ENCODE measurements around the gene GNAT3.

- TF ChIP-seq CTCF (conservative IDR thresholded peaks at IDR 0.05; ENCODE audit: low read length) = no peak
- no peak for TF ChIP-seq EZH2phosphoT487 (IDR thresholded peaks at IDR 0.05; ENCODE audit: borderline replicate concordance)
These were observed 37.1 kb upstream of the GNAT3 start for GRCh38 chr7:80548840-80549530.
